ENCODE data around the gene DLG2.

Gene DLG2

DNA sequence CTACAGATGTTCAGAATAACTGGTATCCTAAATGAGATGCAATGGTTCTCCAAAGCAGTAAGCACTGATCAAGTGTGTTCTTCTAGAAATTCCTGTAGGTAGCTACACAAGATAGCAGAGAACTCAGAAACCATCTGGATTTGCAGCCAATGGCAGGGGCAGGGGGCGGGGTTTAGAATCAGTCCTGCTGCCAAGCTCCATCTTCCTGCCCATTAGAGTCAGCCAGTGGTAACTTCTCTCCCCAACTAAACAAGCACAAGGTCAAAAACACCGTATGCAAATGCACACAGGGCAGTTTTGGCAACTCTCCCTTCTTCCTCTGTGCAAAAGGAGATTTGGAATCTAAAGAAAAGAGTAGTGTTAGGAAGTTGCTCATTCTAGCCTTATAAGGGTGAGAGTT, 2103.5 kb downstream of the DLG2 start:
- H3K27ac ChIP-seq, result no peak overlapping the region
- TF ChIP-seq, protein P1, sequence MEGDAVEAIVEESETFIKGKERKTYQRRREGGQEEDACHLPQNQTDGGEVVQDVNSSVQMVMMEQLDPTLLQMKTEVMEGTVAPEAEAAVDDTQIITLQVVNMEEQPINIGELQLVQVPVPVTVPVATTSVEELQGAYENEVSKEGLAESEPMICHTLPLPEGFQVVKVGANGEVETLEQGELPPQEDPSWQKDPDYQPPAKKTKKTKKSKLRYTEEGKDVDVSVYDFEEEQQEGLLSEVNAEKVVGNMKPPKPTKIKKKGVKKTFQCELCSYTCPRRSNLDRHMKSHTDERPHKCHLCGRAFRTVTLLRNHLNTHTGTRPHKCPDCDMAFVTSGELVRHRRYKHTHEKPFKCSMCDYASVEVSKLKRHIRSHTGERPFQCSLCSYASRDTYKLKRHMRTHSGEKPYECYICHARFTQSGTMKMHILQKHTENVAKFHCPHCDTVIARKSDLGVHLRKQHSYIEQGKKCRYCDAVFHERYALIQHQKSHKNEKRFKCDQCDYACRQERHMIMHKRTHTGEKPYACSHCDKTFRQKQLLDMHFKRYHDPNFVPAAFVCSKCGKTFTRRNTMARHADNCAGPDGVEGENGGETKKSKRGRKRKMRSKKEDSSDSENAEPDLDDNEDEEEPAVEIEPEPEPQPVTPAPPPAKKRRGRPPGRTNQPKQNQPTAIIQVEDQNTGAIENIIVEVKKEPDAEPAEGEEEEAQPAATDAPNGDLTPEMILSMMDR (IDR thresholded peaks at IDR 0.05; ENCODE audit: low read depth, low read length), result no peak

DNA sequence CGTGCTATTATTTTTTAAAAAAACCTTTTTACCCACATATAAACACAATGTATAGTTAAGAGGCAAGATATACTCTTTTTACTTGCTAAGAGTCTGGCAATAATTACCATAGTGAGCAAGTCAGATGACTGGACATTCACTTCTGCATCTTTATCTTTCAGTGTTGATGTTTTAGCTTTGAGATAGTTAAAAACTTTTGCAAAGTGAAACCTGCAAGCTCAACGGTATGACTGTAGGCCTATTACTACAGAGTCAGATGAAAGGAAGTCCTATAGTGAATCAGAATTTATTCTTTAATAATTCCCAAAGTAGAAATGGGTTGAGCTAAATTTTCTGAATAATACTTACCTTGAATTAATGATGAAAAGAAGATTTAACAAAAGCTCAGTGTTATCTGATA, 2104.2 kb downstream of the DLG2 start:
- H3K9me3 ChIP-seq (ENCODE audit: severe bottlenecking), result peaks cover 9% of the 10 kb centered on the region
- H3K27me3 ChIP-seq (ENCODE audit: insufficient read depth, low read depth, severe bottlenecking), result no peaks in the 10 kb centered on the region

More for the DNA sequence above, 2103.5 kb downstream of the DLG2 start:
- Histone ChIP-seq H3K9me3 (ENCODE audit: severe bottlenecking) (peaks cover 4% of the 10 kb centered on the region), H3K27me3 (ENCODE audit: insufficient read depth, low read depth, severe bottlenecking) (no peaks in the 10 kb centered on the region), H3K4me3 (ENCODE audit: low read depth, low read length) (no peak overlapping the region), H3K36me3 (no peaks in the 10 kb centered on the region)
- DNase-seq, result no peak

DNA sequence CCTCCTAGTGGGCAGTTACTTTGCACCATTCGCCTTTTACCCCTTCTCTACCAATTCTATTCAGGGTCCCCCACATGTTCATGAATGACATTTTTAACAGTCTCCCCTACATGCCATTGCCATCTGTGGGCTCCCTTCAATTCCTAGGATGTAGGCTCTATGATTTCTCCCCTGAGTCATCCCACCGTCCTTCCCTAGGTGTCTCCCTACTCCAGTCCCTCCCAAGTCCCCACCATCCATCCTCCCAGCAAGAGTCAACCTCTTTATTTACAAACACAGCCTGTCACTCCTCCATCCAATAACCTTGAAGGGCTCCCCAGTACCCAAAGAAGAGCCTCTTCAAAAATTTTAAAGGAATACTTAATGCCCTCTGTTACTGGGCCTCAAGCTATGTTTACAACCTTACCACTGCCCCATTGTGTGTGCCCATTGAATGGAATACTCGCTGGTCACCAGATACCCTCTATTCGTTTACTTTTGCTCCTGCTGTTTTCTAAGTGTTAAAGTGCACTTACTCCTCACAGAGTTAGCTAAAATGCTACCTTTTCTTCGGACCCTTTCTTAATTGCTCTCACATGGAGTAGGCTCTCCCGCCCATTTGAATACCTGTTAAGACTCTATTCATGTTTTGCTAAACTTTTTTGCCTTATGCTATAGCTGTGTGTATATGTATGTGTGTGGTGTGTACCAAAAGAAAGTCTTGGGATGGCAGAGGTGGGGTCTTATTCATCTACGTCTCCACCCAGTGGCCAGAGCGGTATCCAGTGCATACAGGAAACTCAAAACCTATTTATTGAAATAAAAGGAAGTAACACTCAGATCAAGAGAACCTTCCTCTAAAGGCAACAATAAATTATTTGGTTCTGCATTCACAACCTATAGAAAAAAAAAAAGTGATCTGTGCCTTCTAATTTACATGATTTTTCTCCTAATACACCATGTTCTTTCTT, 2105.2 kb downstream of the DLG2 start:
- Histone ChIP-seq H3K27ac (no peak overlapping the region), H3K9me3 (ENCODE audit: severe bottlenecking) (peaks cover 13% of the 10 kb centered on the region), H3K27me3 (ENCODE audit: insufficient read depth, low read depth, severe bottlenecking) (no peaks in the 10 kb centered on the region), H3K36me3 (no peaks in the 10 kb centered on the region), H3K4me3 (ENCODE audit: low read depth, low read length) (no peak overlapping the region)
- peak; percentile 51 for DNase-seq
- TF ChIP-seq, protein P1 (IDR thresholded peaks at IDR 0.05; ENCODE audit: low read depth, low read length), result peak; percentile 52

More for the DNA sequence above, 2104.2 kb downstream of the DLG2 start:
- Histone ChIP-seq H3K4me3 (ENCODE audit: low read depth, low read length) (no peak overlapping the region), H3K36me3 (no peaks in the 10 kb centered on the region), H3K27ac (no peak overlapping the region)
- TF ChIP-seq, protein P1 (IDR thresholded peaks at IDR 0.05; ENCODE audit: low read depth, low read length), result no peak
- DNase-seq, result no peak

DNA sequence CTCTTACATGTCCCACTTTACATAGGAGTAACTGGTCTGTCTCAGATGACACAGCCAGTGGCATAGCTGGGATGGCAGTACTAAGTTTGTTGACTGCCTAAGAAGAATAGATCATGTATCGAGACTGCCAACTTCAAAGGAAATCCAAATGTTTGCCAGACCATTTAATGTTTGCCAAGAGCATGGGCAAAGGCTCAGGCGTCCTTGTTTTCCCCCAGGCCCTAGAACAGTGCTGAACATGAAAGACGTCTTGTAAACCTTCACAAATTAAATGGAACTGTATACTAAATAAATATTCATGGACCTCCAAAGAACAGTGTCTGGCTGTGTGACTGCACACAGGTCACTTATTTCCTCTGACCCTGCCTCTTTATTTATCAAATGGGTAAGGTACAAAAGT, 2106.3 kb downstream of the DLG2 start:
- DNase-seq, result no peak
- no peaks in the 10 kb centered on the region for H3K36me3 ChIP-seq
- TF ChIP-seq, protein P1 (IDR thresholded peaks at IDR 0.05; ENCODE audit: low read depth, low read length), result no peak
- H3K9me3 ChIP-seq (ENCODE audit: severe bottlenecking), result peaks cover 13% of the 10 kb centered on the region
- no peak overlapping the region for H3K4me3 ChIP-seq (ENCODE audit: low read depth, low read length)
- H3K27ac ChIP-seq, result no peak overlapping the region
- no peaks in the 10 kb centered on the region for H3K27me3 ChIP-seq (ENCODE audit: insufficient read depth, low read depth, severe bottlenecking)

DNA sequence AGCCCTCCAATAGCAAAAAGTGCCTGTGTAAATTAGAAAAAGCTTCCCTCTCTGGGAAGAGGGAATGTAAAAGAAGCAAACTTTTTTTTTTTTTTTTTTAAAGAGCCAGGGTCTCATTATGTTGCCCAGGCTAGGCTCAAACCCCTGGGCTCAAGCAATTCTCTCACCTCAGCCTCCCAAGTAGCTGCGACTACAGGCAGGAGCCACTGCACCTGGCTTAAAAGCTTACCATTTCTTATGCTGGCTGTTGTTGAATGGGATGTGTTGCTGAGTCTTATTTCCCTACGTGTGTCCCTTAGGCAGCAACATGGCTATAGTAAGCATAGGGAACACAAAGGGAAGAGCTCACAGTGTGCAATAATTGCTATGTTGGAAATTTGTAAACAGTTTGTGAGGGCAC, 2115.5 kb downstream of the DLG2 start:
- no peaks in the 10 kb centered on the region for H3K9me3 ChIP-seq (ENCODE audit: severe bottlenecking)
- H3K27me3 ChIP-seq (ENCODE audit: insufficient read depth, low read depth, severe bottlenecking), result no peaks in the 10 kb centered on the region
- H3K36me3 ChIP-seq, result no peaks in the 10 kb centered on the region
- H3K4me3 ChIP-seq (ENCODE audit: low read depth, low read length), result no peak overlapping the region
- TF ChIP-seq, protein P1 (IDR thresholded peaks at IDR 0.05; ENCODE audit: low read depth, low read length), result no peak
- no peak overlapping the region for H3K27ac ChIP-seq
- no peak for DNase-seq

All from WERI-Rb-1 (cell line).